Lower leg skin (tissue), 4 donors: ENCODE results near the gene NMS. TPM values are rescaled to one million over a fixed set of nuclear protein-coding genes. Genes with fewer than 3 reads are reported as not detected.

Source experiments
- DNase-seq, 2 donors: peaks; one replicate each; pipeline ENCODE4 v3.0.0-alpha.2; 2019; ENCODE audit warnings: low spot score in 2 of 2
- H3K4me3 ChIP-seq: fragments of 200-600 bp; sonication (generic); 2 replicates; pipeline ENCODE4 v1.5.1; 2017; ENCODE audit warnings: mild to moderate bottlenecking, low read depth; ENCODE audit not compliant: poor library complexity, severe bottlenecking
- POLR2A ChIP-seq, 2 donors: fragments of 450-650 bp; IDR thresholded peaks; one replicate each; pipeline ENCODE4 v1.6.1; 2016 to 2017; ENCODE audit warnings: antibody characterized with exemption in 2 of 2, mild to moderate bottlenecking in 1 of 2, moderate library complexity in 1 of 2
- WGBS, 2 donors: methylation state at CpG; one replicate each; pipeline ENCODE4 v1.1.5; 2018; 5-methylcytosine and 5-hydroxymethylcytosine counted together
- intact Hi-C: fragments of 100-400 bp; cut with DNase I; formaldehyde crosslinking; loops from one replicate; pipeline ENCODE4 v1.15.0; 2023; ENCODE audit warnings: low total_unique reads
- total RNA-seq, 4 donors: library from RNA; depleted of rRNA; stranded (reverse); fragments of >200 nt; gene quantifications; one replicate each; pipeline ENCODE4 v1.1.0, GENCODE V29; 2016
- TF ChIP-seq, protein P1 (sequence below), 3 donors: fragments of 450-650 bp; IDR thresholded peaks; one replicate each; pipeline ENCODE4 v1.5.1; 2016; ENCODE audit warnings: antibody characterized with exemption in 3 of 3, mild to moderate bottlenecking in 3 of 3, moderate library complexity in 2 of 3

NMS gene
- total RNA-seq, 4 donors from 2014 or later = not detected

DNA sequence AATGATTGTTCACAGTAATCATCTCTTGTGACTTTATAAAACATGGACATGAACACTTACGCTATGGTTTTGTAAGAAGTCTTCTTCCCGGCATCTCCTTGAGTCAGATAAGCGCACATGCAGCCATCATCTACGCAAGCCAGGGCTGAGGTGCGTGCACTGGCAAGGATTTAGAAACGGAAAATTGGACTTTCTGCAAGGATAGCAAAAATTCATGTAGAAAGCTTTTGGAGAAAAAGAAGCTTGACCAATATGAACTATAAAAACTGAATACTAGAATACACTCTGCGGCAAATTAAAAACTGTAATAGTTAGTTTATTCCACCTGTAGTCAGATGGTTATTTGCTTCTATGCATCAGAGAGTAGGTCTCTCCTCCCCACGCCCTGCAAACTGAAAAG, 6.3 kb downstream of the NMS start:
- no peak overlapping the region for H3K4me3 ChIP-seq
- WGBS, 2 donors = 89 to 91% methylated on average over 8 of the region's 8 CpGs
- intact Hi-C loops = no loop called here
- TF ChIP-seq, protein P1, sequence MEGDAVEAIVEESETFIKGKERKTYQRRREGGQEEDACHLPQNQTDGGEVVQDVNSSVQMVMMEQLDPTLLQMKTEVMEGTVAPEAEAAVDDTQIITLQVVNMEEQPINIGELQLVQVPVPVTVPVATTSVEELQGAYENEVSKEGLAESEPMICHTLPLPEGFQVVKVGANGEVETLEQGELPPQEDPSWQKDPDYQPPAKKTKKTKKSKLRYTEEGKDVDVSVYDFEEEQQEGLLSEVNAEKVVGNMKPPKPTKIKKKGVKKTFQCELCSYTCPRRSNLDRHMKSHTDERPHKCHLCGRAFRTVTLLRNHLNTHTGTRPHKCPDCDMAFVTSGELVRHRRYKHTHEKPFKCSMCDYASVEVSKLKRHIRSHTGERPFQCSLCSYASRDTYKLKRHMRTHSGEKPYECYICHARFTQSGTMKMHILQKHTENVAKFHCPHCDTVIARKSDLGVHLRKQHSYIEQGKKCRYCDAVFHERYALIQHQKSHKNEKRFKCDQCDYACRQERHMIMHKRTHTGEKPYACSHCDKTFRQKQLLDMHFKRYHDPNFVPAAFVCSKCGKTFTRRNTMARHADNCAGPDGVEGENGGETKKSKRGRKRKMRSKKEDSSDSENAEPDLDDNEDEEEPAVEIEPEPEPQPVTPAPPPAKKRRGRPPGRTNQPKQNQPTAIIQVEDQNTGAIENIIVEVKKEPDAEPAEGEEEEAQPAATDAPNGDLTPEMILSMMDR (IDR thresholded peaks at IDR 0.05) = no peak
- no peak for TF ChIP-seq POLR2A (IDR thresholded peaks at IDR 0.05)
- DNase-seq = no peak

- intact Hi-C loops = no loop called here
- no peak for TF ChIP-seq POLR2A (IDR thresholded peaks at IDR 0.05)
- TF ChIP-seq, protein P1 (IDR thresholded peaks at IDR 0.05) = no peak
- no peak for DNase-seq
- H3K4me3 ChIP-seq = no peak overlapping the region
- WGBS, 2 donors = 60 to 66% methylated on average over 4 of the region's 4 CpGs
These were observed 12.5 kb downstream of the NMS start for GRCh38 chr2:100482741-100483140.

DNA sequence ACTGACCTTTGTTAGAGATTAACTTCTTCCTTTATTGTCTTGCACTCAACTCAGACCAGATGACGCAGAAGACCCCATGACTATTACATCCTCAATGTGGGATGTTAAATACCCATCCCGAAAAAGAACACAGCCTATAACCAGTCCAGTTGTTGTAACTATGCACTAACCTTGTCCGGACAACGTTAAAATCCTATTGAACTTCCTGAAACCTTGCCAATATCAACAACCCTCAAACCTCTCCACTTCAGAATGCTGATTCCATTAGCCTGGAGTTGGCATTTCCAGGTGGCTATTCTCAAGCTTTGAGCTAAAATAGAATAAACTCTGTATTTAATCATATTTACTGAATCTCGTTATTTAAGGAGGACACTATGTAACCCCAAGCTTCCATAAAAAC, 13.6 kb downstream of the NMS start:
- DNase-seq = no peak
- no peak overlapping the region for H3K4me3 ChIP-seq
- no peak for TF ChIP-seq POLR2A (IDR thresholded peaks at IDR 0.05)
- TF ChIP-seq, protein P1 (IDR thresholded peaks at IDR 0.05) = no peak
- intact Hi-C loops = no loop called here
- WGBS, 2 donors = 55 to 89% methylated on average over 5 of the region's 5 CpGs

GRCh38 chr2:100484390-100484789, 14.1 kb downstream of the NMS start:
- 77 to 78% methylated on average over 5 of the region's 5 CpGs for whole genome bisulfite sequencing, 2 donors
- no peak for DNase-seq
- no peak for TF ChIP-seq POLR2A (IDR thresholded peaks at IDR 0.05)
- TF ChIP-seq, protein P1 (IDR thresholded peaks at IDR 0.05) = no peak
- intact Hi-C loops = no loop called here
- no peak overlapping the region for H3K4me3 ChIP-seq

DNA sequence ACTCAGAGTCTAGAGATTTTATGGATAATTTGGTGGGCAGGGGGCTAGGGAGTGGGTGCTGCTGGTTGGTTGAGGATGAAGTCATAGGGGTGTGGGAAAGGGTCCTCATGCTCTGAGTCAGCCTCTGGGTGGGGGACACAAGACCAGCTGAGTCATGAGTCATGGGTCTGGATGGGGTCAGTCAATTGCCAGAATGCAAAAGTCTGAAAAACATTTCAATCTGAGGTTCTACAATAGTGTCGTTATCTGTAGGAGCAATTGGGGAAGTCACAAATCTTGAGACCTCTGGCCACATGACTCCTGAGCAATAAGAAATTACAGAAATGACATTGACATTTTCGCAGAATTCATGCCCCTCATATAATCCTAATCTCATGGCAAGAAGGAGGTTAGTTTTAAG, 15.1 kb downstream of the NMS start:
- intact Hi-C loops = no loop called here
- 85 to 86% methylated on average over 2 of the region's 2 CpGs for WGBS, 2 donors
- H3K4me3 ChIP-seq = no peak overlapping the region
- DNase-seq = no peak
- TF ChIP-seq, protein P1 (IDR thresholded peaks at IDR 0.05) = no peak
- TF ChIP-seq POLR2A (IDR thresholded peaks at IDR 0.05) = no peak

- intact Hi-C loops = no loop called here
- WGBS, 2 donors = 69 to 75% methylated on average over 6 of the region's 6 CpGs
- H3K4me3 ChIP-seq = no peak overlapping the region
- no peak for DNase-seq
- TF ChIP-seq POLR2A (IDR thresholded peaks at IDR 0.05) = no peak
- TF ChIP-seq, protein P1 (IDR thresholded peaks at IDR 0.05) = no peak
These were observed 24.4 kb downstream of the NMS start for GRCh38 chr2:100494712-100495111.
